HepG2 (cell line): ENCODE data around the gene ZXDC. TPM values are rescaled to one million over a fixed set of nuclear protein-coding genes. Genes with fewer than 3 reads are reported as not detected.

ENCODE experiments used
- ATAD3A ChIP-seq: sonication (generic); formaldehyde crosslinking; IDR thresholded peaks from 2 replicates; pipeline ENCODE4 v1.4.0; 2020; ENCODE audit warnings: missing genetic modification reagents
- LBX2 ChIP-seq: sonication (generic); formaldehyde crosslinking; IDR thresholded peaks from 2 replicates; pipeline ENCODE4 v1.5.0; 2020; ENCODE audit warnings: missing genetic modification reagents, mild to moderate bottlenecking, borderline replicate concordance
- NCOA2 ChIP-seq: sonication (generic); formaldehyde crosslinking; IDR thresholded peaks from 2 replicates; pipeline ENCODE4 v1.8.0; 2022; ENCODE audit warnings: inconsistent platforms
- NR2F2 ChIP-seq: IDR thresholded peaks from 2 replicates; pipeline ENCODE4 v1.6.1; 2012; ENCODE audit warnings: low read depth, inconsistent platforms, borderline replicate concordance
- RBM39 ChIP-seq: fragments of 200-400 bp; formaldehyde crosslinking; IDR thresholded peaks from one replicate; pipeline ENCODE4 v1.6.1; 2018; ENCODE audit warnings: antibody characterized with exemption, mild to moderate bottlenecking, low read depth, low read length; ENCODE audit not compliant: poor library complexity, severe bottlenecking
- RXRA ChIP-seq: sonication (generic); formaldehyde crosslinking; IDR thresholded peaks from 2 replicates; pipeline ENCODE4 v1.5.1; 2020; ENCODE audit warnings: missing genetic modification reagents
- TAF1 ChIP-seq: sonication (generic); formaldehyde crosslinking; IDR thresholded peaks from 2 replicates; pipeline ENCODE4 v1.4.0; 2020; ENCODE audit warnings: missing genetic modification reagents
- ZBTB14 ChIP-seq: sonication (generic); formaldehyde crosslinking; IDR thresholded peaks from 2 replicates; pipeline ENCODE4 v1.4.0; 2020; ENCODE audit warnings: missing genetic modification reagents
- ZBTB25 ChIP-seq: IDR thresholded peaks from 2 replicates; pipeline ENCODE4 v1.6.1; 2018; ENCODE audit warnings: missing genetic modification reagents
- ZFY ChIP-seq: sonication (generic); formaldehyde crosslinking; IDR thresholded peaks from 2 replicates; pipeline ENCODE4 v1.4.0; 2020; ENCODE audit warnings: missing genetic modification reagents
- ZNF34 ChIP-seq: sonication (generic); formaldehyde crosslinking; IDR thresholded peaks from 2 replicates; pipeline ENCODE4 v1.4.0; 2020; ENCODE audit warnings: mild to moderate bottlenecking, missing genetic modification reagents, borderline replicate concordance
- ZNF607 ChIP-seq: sonication (generic); formaldehyde crosslinking; IDR thresholded peaks from 2 replicates; pipeline ENCODE4 v1.5.1; 2020; ENCODE audit warnings: missing genetic modification reagents, mild to moderate bottlenecking, borderline replicate concordance
- ZNF609 ChIP-seq: sonication (generic); formaldehyde crosslinking; IDR thresholded peaks from 2 replicates; pipeline ENCODE4 v1.4.0; 2020; ENCODE audit warnings: mild to moderate bottlenecking, missing genetic modification reagents, borderline replicate concordance
- ZNF749 ChIP-seq: sonication (generic); formaldehyde crosslinking; IDR thresholded peaks from 2 replicates; pipeline ENCODE4 v1.8.0; 2022; ENCODE audit warnings: mild to moderate bottlenecking, missing genetic modification reagents, moderate library complexity, borderline replicate concordance
- ZNF75D ChIP-seq: sonication (generic); formaldehyde crosslinking; IDR thresholded peaks from 2 replicates; pipeline ENCODE4 v1.8.1; 2023; ENCODE audit warnings: missing genetic modification reagents, mild to moderate bottlenecking, borderline replicate concordance
- ZNF770 ChIP-seq: sonication (generic); formaldehyde crosslinking; IDR thresholded peaks from 2 replicates; pipeline ENCODE4 v1.5.0; 2020; ENCODE audit warnings: mild to moderate bottlenecking, missing genetic modification reagents
- ZNF83 ChIP-seq: sonication (generic); formaldehyde crosslinking; IDR thresholded peaks from 2 replicates; pipeline ENCODE4 v1.4.0; 2020; ENCODE audit warnings: missing genetic modification reagents, mild to moderate bottlenecking, borderline replicate concordance
- ZSCAN20 ChIP-seq: sonication (generic); formaldehyde crosslinking; IDR thresholded peaks from 2 replicates; pipeline ENCODE4 v1.4.0; 2020; ENCODE audit warnings: missing genetic modification reagents, mild to moderate bottlenecking, borderline replicate concordance
- ZZZ3 ChIP-seq: sonication (generic); formaldehyde crosslinking; IDR thresholded peaks from 2 replicates; pipeline ENCODE4 v1.4.0; 2020; ENCODE audit warnings: missing genetic modification reagents, mild to moderate bottlenecking, borderline replicate concordance
- polyA plus RNA-seq, 8 experiments: library from polyadenylated mRNA; depleted of rRNA in 3 of 8; stranded (reverse) in 7 of 8; unstranded in 1 of 8; fragments of >200 nt; fragmentation: Illumina TruSeq in 4 of 8; extraction: Trizol in 4 of 8; gene quantifications; 2 replicates each; pipeline versions ENCODE4 v1.2.1 to v1.2.3, GENCODE V29; 2011 to 2016; ENCODE audit warnings: low read depth in 4 of 8, missing spikeins in 1 of 8, mixed read lengths in 1 of 8; ENCODE audit not compliant: insufficient read depth in 1 of 8
- total RNA-seq, 5 experiments: library from RNA; depleted of rRNA; stranded (reverse); fragments of >200 nt; fragmentation: Illumina TruSeq; extraction: Trizol; gene quantifications; 2 replicates each; pipeline ENCODE4 v1.2.3, GENCODE V29; 2016; ENCODE audit warnings: low read depth in 1 of 5

ZXDC gene
- total and polyA plus RNA-seq, 2 of the 13 experiments (the other 11 are each of a cell fraction or from before 2014, with no cell fraction given): 17.6 to 21.2 TPM

GRCh38 chr3:126389112-126389793, 86.4 kb downstream of the ZXDC start (continued):
- TF ChIP-seq ZNF749 (CRISPR knock-in tag) (no peak), RXRA (CRISPR knock-in tag) (0 out of 2 replicates have a peak, but pooled peaks have one; percentile 48), ZNF75D (CRISPR knock-in tag) (no peak), ZZZ3 (CRISPR knock-in tag) (no peak), ZBTB14 (peak; percentile 49; the same call in 1 of the 2 replicates), TAF1 (CRISPR knock-in tag) (peak; percentile 51; the same call in 1 of the 2 replicates), NR2F2 (no peak), ZNF83 (CRISPR knock-in tag) (no peak), LBX2 (0 out of 2 replicates have a peak, but pooled peaks have one; percentile 52), ATAD3A (CRISPR knock-in tag) (no peak), NCOA2 (CRISPR knock-in tag) (0 out of 2 replicates have a peak, but pooled peaks have one; percentile 23), ZNF609 (CRISPR knock-in tag) (peak; percentile 37; the same call in 1 of the 2 replicates), ZNF770 (CRISPR knock-in tag) (peak; percentile 46), ZNF607 (peak; percentile 71; the same call in 1 of the 2 replicates), ZBTB25 (peak; percentile 68; the same call in 1 of the 2 replicates), ZSCAN20 (CRISPR knock-in tag) (0 out of 2 replicates have a peak, but pooled peaks have one; percentile 46), ZFY (CRISPR knock-in tag) (peak; percentile 67; the same call in 1 of the 2 replicates), ZNF34 (0 out of 2 replicates have a peak, but pooled peaks have one; percentile 42), RBM39 (no peak)
